HepG2 (cell line): Measurements from ENCODE around the gene THAP9. TPM values are rescaled to one million over a fixed set of nuclear protein-coding genes. Genes with fewer than 3 reads are reported as not detected.
A peak's percentile ranks its signal among the peaks of the same experiment; 100 is the strongest.

ENCODE experiments used
- CCAR2 ChIP-seq: fragments of 200-400 bp; formaldehyde crosslinking; optimal IDR thresholded peaks from 2 replicates; pipeline ENCODE3; 2018; ENCODE audit warnings: low read depth, mild to moderate bottlenecking, low read length, moderate library complexity
- FOXK1 ChIP-seq: sonication (generic); formaldehyde crosslinking; IDR thresholded peaks from 2 replicates; pipeline ENCODE4 v1.4.0; 2020; ENCODE audit warnings: low read depth, missing genetic modification reagents, borderline replicate concordance
- HDAC1 ChIP-seq: sonication (generic); formaldehyde crosslinking; IDR thresholded peaks from 2 replicates; pipeline ENCODE4 v1.5.1; 2020; ENCODE audit warnings: mild to moderate bottlenecking, missing genetic modification reagents
- HHEX ChIP-seq: IDR thresholded peaks from 2 replicates; pipeline ENCODE4 v1.6.1; 2016; ENCODE audit warnings: control low read depth
- JUN ChIP-seq: sonication (generic); formaldehyde crosslinking; IDR thresholded peaks from 2 replicates; pipeline ENCODE4 v1.4.0; 2020; ENCODE audit warnings: mild to moderate bottlenecking, missing genetic modification reagents
- KDM3A ChIP-seq: IDR thresholded peaks from 2 replicates; pipeline ENCODE4 v1.6.1; 2018; ENCODE audit warnings: low read depth, missing compliant biosample characterization
- MBNL3 ChIP-seq: fragments of 250-450 bp; sonication (Bioruptor Pico); conservative IDR thresholded peaks from 2 replicates; pipeline ENCODE4 v1.8.0; 2022; ENCODE audit warnings: mild to moderate bottlenecking, inconsistent platforms
- MIER3 ChIP-seq: IDR thresholded peaks from 2 replicates; pipeline ENCODE4 v1.6.1; 2016; ENCODE audit warnings: missing compliant biosample characterization, borderline replicate concordance
- RFX5 ChIP-seq: IDR thresholded peaks from 2 replicates; pipeline ENCODE4 v1.6.1; 2011; ENCODE audit warnings: low read depth, low read length, improper control_type of control experiment
- SALL1 ChIP-seq: sonication (generic); formaldehyde crosslinking; IDR thresholded peaks from 2 replicates; pipeline ENCODE4 v1.8.0; 2022; ENCODE audit warnings: mild to moderate bottlenecking, missing genetic modification reagents
- THAP8 ChIP-seq: sonication (generic); formaldehyde crosslinking; IDR thresholded peaks from 2 replicates; pipeline ENCODE4 v1.5.1; 2020; ENCODE audit warnings: missing genetic modification reagents, mild to moderate bottlenecking, borderline replicate concordance
- ZKSCAN8 ChIP-seq: IDR thresholded peaks from 2 replicates; pipeline ENCODE4 v1.6.1; 2016; ENCODE audit warnings: borderline replicate concordance, missing genetic modification reagents, missing compliant biosample characterization
- ZNF142 ChIP-seq: sonication (generic); formaldehyde crosslinking; IDR thresholded peaks from 2 replicates; pipeline ENCODE4 v1.4.0; 2020; ENCODE audit warnings: missing genetic modification reagents
- ZNF230 ChIP-seq: sonication (generic); formaldehyde crosslinking; IDR thresholded peaks from 2 replicates; pipeline ENCODE4 v1.4.0; 2020; ENCODE audit warnings: mild to moderate bottlenecking, missing genetic modification reagents
- ZNF350 ChIP-seq: sonication (generic); formaldehyde crosslinking; IDR thresholded peaks from 2 replicates; pipeline ENCODE4 v1.4.0; 2020; ENCODE audit warnings: mild to moderate bottlenecking, low read depth, missing genetic modification reagents, borderline replicate concordance
- ZNF510 ChIP-seq: sonication (generic); formaldehyde crosslinking; IDR thresholded peaks from 2 replicates; pipeline ENCODE4 v1.4.0; 2020; ENCODE audit warnings: low read depth, mild to moderate bottlenecking, missing genetic modification reagents
- ZNF567 ChIP-seq: sonication (generic); formaldehyde crosslinking; IDR thresholded peaks from 2 replicates; pipeline ENCODE4 v1.8.1; 2023; ENCODE audit warnings: mild to moderate bottlenecking, missing genetic modification reagents, borderline replicate concordance
- ZNF598 ChIP-seq: sonication (generic); formaldehyde crosslinking; IDR thresholded peaks from 2 replicates; pipeline ENCODE4 v1.5.1; 2020; ENCODE audit warnings: mild to moderate bottlenecking, missing genetic modification reagents, borderline replicate concordance
- ZNF605 ChIP-seq: sonication (generic); formaldehyde crosslinking; IDR thresholded peaks from 2 replicates; pipeline ENCODE4 v1.8.0; 2022; ENCODE audit warnings: mild to moderate bottlenecking, missing genetic modification reagents
- polyA plus RNA-seq, 8 experiments: library from polyadenylated mRNA; depleted of rRNA in 3 of 8; stranded (reverse) in 7 of 8; unstranded in 1 of 8; fragments of >200 nt; fragmentation: Illumina TruSeq in 4 of 8; extraction: Trizol in 4 of 8; gene quantifications; 2 replicates each; pipeline versions ENCODE4 v1.2.1 to v1.2.3, GENCODE V29; 2011 to 2016; ENCODE audit warnings: low read depth in 4 of 8, missing spikeins in 1 of 8, mixed read lengths in 1 of 8; ENCODE audit not compliant: insufficient read depth in 1 of 8
- total RNA-seq, 5 experiments: library from RNA; depleted of rRNA; stranded (reverse); fragments of >200 nt; fragmentation: Illumina TruSeq; extraction: Trizol; gene quantifications; 2 replicates each; pipeline ENCODE4 v1.2.3, GENCODE V29; 2016; ENCODE audit warnings: low read depth in 1 of 5
- TF ChIP-seq, protein P1 (sequence below): sonication (generic); formaldehyde crosslinking; IDR thresholded peaks from 2 replicates; pipeline ENCODE4 v1.4.0; 2020; ENCODE audit warnings: missing genetic modification reagents
- TF ChIP-seq, protein P2 (sequence below): sonication (generic); formaldehyde crosslinking; IDR thresholded peaks from 2 replicates; pipeline ENCODE4 v1.5.1; 2020; ENCODE audit warnings: mild to moderate bottlenecking, moderate library complexity, missing genetic modification reagents

THAP9 gene
- total and polyA plus RNA-seq, 2 of the 13 experiments (the other 11 are each of a cell fraction or from before 2014, with no cell fraction given), result 6.0 to 7.2 TPM

DNA sequence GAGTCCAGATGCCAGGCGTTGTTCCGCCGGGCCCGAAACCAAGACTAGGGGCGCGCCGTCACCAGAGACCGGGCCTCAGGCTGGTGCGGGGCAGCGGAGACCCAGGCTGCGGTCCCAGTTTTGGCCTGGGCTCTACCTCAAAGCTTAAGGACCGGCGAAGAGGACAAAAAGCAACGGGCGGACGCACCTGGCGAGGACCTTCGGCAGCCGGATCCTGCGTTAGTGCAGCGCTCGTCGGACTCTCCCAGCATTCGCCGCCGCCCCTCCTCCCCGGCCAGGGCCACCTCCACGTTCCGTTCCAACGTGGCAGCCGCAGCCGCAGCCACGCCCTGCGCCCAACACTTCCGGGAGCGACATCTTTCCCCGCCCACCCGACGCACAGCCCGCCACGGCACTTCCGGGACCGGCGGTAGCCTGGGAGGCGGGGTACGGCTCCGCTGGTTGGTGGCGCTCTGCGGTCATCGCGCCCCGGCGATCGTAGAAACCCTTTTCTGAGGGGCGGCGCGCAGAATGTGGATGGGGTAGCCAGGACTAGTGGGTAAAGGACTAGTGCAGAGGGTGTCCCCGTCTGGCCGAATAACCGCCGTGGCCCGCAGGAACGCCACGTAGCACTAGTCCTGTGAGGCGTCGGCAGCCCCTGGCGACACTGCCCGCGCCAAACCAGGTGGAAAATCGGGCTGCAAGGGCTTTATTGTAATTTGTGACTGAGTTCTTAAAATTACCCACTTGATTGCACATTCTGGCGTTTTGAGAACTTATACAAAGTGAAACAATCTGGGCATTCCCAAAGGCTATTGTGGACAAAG lies 9.4 kb upstream of the THAP9 start, which contains the start of gene SEC31A (continued):
- TF ChIP-seq HHEX (CRISPR knock-in tag) (no peak), ZKSCAN8 (CRISPR knock-in tag) (no peak), ZNF567 (no peak; the same call in 1 of the 2 replicates), ZNF605 (peak; percentile 96), CCAR2 (no peak), ZNF510 (CRISPR knock-in tag) (no peak; the same call in 1 of the 2 replicates), KDM3A (CRISPR knock-in tag) (peak; percentile 75; the same call in 1 of the 2 replicates), ZNF350 (CRISPR knock-in tag) (peak; percentile 95), JUN (CRISPR knock-in tag) (no peak; the same call in 1 of the 2 replicates), MIER3 (peak; percentile 93), ZNF142 (CRISPR knock-in tag) (peak; percentile 91; the same call in 1 of the 2 replicates), FOXK1 (CRISPR knock-in tag) (peak; percentile 77), ZNF230 (CRISPR knock-in tag) (peak; percentile 92; the same call in 1 of the 2 replicates), THAP8 (no peak), ZNF598 (peak; percentile 92), SALL1 (CRISPR knock-in tag) (peak; percentile 97), MBNL3 (CRISPR knock-in tag) (no peak), RFX5 (no peak), HDAC1 (CRISPR knock-in tag) (peak; percentile 96)
- TF ChIP-seq, protein P1, sequence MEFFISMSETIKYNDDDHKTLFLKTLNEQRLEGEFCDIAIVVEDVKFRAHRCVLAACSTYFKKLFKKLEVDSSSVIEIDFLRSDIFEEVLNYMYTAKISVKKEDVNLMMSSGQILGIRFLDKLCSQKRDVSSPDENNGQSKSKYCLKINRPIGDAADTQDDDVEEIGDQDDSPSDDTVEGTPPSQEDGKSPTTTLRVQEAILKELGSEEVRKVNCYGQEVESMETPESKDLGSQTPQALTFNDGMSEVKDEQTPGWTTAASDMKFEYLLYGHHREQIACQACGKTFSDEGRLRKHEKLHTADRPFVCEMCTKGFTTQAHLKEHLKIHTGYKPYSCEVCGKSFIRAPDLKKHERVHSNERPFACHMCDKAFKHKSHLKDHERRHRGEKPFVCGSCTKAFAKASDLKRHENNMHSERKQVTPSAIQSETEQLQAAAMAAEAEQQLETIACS (CRISPR knock-in tag), result no peak
- TF ChIP-seq, protein P2, sequence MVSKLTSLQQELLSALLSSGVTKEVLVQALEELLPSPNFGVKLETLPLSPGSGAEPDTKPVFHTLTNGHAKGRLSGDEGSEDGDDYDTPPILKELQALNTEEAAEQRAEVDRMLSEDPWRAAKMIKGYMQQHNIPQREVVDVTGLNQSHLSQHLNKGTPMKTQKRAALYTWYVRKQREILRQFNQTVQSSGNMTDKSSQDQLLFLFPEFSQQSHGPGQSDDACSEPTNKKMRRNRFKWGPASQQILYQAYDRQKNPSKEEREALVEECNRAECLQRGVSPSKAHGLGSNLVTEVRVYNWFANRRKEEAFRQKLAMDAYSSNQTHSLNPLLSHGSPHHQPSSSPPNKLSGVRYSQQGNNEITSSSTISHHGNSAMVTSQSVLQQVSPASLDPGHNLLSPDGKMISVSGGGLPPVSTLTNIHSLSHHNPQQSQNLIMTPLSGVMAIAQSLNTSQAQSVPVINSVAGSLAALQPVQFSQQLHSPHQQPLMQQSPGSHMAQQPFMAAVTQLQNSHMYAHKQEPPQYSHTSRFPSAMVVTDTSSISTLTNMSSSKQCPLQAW, result peak; percentile 96
